GM15510 (cell line): Measurements from ENCODE around the gene LGALS16.

Experiments
- POLR2A ChIP-seq: IDR thresholded peaks from 3 replicates; pipeline ENCODE4 v1.6.1; 2011; ENCODE audit warnings: borderline replicate concordance; ENCODE audit not compliant: insufficient read length; ENCODE audit errors: extremely low read depth

Gene LGALS16

GRCh38 chr19:39671739-39672363 is 16.1 kb downstream of the LGALS16 start:
- TF ChIP-seq POLR2A: no peak

- no peak for TF ChIP-seq POLR2A
These were observed 16.8 kb downstream of the LGALS16 start for GRCh38 chr19:39672473-39672872.

DNA sequence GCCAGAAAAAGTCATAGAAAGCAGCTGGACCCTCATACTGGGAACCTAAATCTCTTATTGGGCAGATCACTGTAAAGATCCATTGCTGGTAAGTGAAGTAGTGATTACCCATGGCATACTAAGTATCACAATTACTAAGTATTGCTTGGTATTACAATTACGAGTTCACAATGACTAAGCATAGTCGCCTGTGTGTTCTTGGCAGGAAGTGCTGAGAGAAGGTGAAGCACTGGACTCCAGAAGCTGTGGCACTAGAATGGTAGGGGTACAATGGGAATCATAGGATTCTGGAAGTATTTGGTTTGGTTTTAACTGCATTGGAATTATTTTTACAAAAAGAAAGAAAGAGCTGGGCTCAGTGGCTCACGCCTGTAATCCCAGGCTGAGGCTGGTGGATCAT is 20.3 kb downstream of the LGALS16 start:
- no peak for TF ChIP-seq POLR2A

GRCh38 chr19:39677961-39678889 is 22.5 kb downstream of the LGALS16 start:
- TF ChIP-seq POLR2A: no peak

DNA sequence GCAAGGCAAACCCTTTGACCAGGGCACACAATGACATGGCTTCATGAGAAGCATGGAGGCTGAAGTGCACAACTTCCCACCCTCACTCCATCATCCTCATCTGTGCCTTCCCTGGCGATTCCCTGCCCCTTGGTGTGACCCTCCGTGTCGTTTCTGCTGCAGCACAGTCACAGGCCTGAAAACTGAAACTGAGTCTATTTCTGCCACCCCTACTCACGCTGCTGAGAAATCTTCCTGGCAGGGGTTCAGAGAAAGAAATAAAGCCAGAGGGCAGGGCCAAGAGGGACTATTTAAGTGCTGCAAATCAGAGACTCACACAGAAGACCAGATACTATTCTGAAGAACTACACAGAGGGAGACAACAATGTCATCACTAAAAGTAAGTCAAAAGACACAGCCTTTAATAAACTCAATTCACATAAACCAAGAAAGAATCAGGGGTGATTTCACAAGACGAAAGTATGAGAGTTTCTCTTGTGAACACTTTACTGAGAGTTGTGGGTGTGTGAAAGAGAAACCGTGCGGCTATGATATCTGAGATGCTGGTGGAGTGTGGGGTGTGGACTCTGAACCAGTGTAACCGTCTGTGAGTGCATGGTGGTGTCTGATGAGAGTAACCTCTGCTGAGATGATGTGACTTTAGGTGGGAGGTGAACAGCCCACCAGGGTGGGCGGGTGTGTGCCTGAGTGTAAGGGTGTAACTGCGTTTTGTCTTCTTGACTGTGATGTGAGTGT is 23.5 kb downstream of the LGALS16 start:
- TF ChIP-seq POLR2A: peak; percentile 33

- TF ChIP-seq POLR2A: no peak
These were observed 24.1 kb downstream of the LGALS16 start for GRCh38 chr19:39679791-39680168.

DNA sequence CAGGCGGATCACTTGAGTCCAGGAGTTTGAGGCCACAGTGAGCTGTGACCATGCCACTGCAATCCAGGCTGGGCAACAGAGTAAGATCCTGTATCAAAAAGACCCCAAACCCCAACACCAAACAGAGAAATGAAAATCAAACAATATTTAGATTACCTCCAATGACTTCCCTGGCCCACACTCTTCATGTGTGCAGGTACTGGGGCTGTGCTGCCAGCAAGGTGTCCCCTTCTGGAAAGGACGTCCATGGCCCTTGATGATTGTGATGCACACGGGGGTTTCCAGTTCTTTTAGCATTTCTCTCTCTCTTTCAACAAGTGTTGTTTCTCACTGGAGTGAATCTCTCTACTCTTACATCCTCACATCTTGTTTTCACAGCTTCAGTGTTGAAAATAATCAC is 24.9 kb downstream of the LGALS16 start:
- no peak for TF ChIP-seq POLR2A

DNA sequence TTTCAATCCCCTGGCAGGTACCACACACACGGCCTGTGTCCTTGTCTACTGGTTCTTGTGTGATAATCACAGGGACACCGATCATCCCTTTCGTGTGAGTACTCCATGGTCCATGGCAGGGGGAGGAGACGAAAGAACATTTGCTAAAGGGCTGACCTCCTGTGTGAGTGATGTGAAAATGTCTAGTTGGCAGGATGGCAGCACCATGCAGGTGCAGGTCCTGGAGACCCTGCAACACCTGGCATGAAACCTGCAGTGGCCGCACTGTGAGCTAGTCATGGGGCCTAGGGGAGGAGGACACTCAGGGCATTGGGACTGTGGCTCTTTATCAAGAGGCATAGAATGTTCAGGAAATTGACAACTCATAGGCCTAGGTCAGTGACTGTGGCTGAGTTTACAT is 25.7 kb downstream of the LGALS16 start:
- no peak for TF ChIP-seq POLR2A

DNA sequence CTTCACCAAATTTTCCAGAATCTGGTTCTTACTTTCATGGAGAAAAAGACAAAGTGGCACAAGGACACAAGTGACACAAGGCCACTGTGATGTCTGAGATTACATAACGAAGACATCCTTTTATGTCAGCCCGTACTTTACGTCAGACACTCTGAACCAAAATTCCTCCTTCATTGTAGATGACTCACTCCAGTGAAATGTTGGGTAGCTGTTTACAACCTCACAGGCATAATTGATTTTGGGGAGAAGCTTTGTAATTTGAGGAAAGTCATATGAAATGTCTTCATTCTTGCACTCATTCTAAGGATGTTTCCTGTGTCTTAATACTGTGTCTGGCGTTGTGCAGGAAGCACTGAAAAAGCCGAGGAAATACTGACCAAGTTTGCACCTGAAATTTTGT is 28.6 kb downstream of the LGALS16 start:
- no peak for TF ChIP-seq POLR2A

DNA sequence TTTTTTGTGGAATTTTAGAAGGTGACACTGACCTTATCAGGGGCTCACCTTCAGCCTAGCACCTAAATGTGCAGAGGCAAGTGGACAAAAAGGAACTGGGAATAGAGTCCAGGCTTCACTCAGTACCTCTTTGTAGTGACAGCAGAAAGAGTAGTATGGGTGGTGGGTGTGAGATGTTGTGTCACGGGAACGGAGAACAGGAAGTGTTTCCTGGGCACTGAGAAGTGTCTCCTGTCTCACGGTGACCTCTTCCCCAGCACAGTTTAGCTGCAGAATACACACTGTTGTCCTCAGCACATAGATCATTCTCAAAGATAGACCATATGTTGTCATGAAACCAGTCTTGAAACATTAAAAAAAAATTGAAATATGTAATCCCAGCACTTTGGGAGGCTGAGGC is 31.0 kb downstream of the LGALS16 start:
- TF ChIP-seq POLR2A: no peak

DNA sequence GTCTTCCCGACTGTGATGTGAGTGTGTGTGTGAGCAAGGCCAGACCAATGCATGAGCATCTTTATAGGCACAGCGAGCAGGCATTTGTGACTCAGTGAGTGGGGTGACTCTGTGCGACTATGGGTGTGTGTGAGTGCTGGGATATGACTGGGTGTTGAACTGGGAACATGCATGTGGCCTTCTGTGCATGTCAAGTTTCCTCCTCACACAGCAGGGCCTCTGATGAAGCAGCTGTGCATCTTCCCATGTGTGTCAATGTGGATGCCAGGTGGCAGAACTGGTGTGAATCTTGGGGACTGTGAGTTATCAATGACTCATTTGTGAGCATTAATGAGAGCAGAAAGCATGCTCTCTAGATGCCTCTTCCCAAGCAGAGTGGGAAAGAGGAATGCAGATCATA is 36.5 kb downstream of the LGALS16 start:
- no peak for TF ChIP-seq POLR2A

GRCh38 chr19:39692822-39693221 is 37.1 kb downstream of the LGALS16 start:
- no peak for TF ChIP-seq POLR2A

- TF ChIP-seq POLR2A: no peak
These were observed 40.0 kb downstream of the LGALS16 start for GRCh38 chr19:39695759-39696158.

GRCh38 chr19:39696387-39696786 is 40.7 kb downstream of the LGALS16 start:
- TF ChIP-seq POLR2A: no peak

DNA sequence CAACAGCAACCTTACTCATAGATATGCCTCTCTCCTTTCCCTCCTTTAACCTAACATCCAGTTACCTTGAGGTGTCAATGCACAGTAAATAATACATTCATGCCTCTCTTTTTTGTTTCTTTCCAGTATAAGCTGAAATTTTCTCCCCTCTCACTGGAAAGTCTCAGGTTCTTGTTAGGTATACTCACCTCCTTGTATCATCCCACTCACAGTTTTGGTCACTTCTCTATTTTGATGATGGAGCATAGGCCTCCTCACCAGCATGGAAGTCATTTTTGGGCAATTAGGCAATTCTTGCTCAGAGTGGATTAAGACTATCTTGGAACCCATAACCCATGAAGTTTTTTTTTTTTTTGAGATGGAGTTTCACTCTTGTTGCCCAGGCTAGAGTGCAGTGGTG is 42.8 kb downstream of the LGALS16 start:
- no peak for TF ChIP-seq POLR2A

GRCh38 chr19:39701291-39701690 is 45.6 kb downstream of the LGALS16 start:
- TF ChIP-seq POLR2A: no peak
